Stimulated activated CD8-positive, alpha-beta memory T cell treated with anti-CD3 and anti-CD28 coated beads, Interleukin-7, amount 100 ng/mL, for 48 hours (primary cell): ENCODE results near the gene SUGCT.

Source experiments
- DNase-seq, 2 donors: peaks; one replicate each; pipeline ENCODE4 v3.0.0-alpha.2; 2020; ENCODE audit warnings: low read depth in 1 of 2; ENCODE audit errors: extremely low read depth in 1 of 2

SUGCT gene

GRCh38 chr7:40706829-40707228 lies 572.0 kb downstream of the SUGCT start:
- DNase-seq, result no peak

GRCh38 chr7:40709062-40709964 lies 574.5 kb downstream of the SUGCT start:
- no peak for DNase-seq

DNA sequence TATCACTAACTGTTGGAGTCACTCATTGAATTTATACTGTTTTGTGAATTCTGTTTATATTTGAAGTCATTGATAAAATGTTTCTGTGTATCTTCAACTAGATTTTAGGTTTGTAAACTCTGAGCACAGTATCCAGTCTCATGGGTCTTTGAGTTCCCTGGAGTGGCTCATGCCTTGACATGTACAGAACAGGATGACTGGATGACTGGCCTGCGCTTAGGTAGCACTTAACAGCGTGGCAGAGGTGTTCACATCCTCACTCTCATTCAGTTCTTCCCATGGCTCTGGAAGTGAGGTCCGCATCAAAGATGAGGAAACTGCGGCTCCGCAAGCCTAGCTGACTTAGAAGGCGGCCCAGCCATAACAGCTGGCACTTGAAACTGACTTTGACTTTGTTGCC lies 576.9 kb downstream of the SUGCT start:
- no peak for DNase-seq

- no peak for DNase-seq
Observed at GRCh38 chr7:40714363-40715052, 579.7 kb downstream of the SUGCT start.

- DNase-seq, result no peak
Observed at GRCh38 chr7:40715053-40715430, 580.2 kb downstream of the SUGCT start.

DNA sequence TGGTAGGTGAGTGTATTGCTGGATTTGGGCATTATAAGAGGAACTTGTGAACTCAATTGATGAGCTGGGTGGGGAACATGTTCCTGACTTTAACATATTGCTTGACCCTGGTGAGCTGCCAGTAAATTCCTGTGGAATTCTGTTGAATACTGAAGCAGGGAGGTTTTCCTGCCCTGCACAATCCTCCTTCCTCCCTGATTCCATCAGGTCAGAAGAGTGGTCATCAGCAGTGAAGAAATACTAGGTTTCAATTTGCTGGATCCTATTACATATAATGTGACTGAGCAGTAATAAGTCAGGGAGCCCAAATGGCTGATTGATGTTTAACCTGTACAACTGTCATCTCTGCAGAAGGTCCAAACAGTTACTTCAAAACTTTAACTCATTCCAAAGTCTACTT lies 581.2 kb downstream of the SUGCT start:
- no peak for DNase-seq

- DNase-seq, result no peak
Observed at GRCh38 chr7:40717242-40717641, 582.4 kb downstream of the SUGCT start.

- no peak for DNase-seq
Observed at GRCh38 chr7:40720416-40720815, 585.6 kb downstream of the SUGCT start.

DNA sequence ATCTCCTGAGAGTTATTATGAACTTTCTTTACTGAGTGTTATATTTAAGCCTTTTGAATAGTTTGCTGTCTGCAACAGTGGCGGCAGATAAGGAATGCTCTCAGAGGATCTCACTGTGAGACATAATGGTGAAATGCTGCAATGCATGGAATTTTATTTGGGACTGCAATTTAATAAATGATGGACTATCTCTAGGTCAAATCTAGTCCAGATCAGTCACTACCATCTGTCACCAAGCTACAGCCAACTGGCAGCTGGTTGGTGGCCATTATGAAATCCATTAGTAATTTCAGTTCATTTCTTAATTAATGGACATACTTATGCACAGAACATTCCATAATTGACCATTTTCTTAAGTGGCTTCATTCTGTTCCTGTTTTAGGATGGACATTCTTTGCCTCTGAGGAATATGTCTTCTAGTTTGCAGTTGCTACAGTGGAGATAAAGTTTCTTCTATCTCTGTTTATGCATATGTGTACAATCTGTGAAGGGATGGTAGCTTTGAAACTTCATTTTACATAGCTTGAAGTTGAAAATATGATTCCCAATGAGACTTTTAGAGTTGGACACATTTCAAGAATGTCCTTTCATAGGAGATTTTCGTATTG lies 586.6 kb downstream of the SUGCT start:
- no peak for DNase-seq

- no peak for DNase-seq
Observed at GRCh38 chr7:40722242-40722641, 587.4 kb downstream of the SUGCT start.

DNA sequence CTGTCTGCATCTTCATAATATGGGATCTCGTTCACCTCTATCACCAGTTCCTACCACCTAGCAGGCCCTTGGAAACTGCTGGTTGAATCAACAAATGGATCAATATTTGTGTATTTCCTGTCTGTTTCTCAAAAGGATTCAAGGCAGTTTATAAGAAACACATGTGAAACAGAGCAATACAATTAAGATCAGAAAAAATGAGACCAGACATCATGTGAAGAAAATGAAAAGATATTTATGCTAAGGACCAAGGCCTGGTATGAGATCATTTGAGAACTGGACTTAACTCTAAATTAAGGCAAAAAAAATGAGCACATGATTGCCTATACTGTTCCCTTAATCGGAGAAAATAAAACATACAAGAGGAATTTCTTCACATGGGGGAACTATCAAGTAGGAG lies 589.0 kb downstream of the SUGCT start:
- DNase-seq, result no peak

GRCh38 chr7:40726559-40726958 lies 591.8 kb downstream of the SUGCT start:
- DNase-seq, result no peak

DNA sequence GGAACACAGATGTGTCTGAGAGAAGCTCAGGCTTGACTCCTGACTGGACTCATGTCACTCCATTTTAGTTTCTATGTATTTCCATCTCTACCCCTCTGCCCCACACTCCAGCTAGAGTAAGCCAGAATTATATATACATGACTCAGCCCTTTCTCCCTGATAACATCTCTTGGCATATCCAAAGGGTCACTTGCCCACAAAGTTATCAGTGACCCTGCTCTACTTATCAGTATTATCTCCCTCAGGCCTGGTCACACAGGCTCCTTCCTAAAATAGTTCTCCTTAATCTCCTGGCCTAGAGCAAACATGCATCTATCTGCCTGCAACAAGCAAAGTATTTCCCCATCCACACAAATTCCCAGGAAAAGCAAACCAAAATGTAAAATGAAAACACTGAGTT lies 598.3 kb downstream of the SUGCT start:
- DNase-seq, result no peak

- no peak for DNase-seq
Observed at GRCh38 chr7:40733578-40733977, 598.8 kb downstream of the SUGCT start.

DNA sequence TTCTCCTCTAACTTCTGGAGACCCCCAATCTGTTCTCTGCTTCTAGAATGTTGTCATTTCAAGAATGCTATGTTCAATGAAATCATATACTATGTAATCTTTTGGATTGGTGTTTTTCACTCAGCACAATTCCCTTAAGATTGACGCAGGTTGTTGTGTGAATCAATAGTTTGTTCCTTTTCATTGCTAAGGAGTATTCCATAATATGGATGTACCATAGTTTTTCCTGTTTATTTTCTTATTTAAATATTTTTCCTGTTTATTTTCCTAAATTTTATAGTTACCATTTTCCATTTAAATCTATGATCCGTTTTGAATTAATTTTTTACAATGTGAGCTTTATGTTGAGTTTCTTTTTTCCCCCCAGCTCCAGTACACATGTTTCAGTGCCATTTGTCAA lies 604.5 kb downstream of the SUGCT start:
- no peak for DNase-seq

DNA sequence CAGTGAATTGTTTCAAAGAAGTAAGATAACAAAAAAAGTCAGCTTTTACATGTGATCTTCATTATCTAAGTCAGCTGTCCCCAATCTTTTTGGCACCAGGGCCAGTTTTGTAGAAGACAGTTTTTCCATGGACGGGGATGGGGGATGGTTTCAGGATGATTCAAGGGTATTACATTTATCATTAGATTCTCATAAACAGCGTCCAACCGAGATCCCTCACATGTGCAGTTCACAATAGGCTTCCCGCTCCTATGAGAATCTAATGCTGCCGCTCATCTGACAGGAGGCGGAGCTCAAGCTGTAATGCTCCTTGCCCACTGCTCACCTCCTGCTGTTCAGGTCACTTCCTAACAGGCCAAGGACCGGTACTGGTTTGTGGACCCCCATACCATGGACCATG lies 607.5 kb downstream of the SUGCT start:
- DNase-seq, result no peak

DNA sequence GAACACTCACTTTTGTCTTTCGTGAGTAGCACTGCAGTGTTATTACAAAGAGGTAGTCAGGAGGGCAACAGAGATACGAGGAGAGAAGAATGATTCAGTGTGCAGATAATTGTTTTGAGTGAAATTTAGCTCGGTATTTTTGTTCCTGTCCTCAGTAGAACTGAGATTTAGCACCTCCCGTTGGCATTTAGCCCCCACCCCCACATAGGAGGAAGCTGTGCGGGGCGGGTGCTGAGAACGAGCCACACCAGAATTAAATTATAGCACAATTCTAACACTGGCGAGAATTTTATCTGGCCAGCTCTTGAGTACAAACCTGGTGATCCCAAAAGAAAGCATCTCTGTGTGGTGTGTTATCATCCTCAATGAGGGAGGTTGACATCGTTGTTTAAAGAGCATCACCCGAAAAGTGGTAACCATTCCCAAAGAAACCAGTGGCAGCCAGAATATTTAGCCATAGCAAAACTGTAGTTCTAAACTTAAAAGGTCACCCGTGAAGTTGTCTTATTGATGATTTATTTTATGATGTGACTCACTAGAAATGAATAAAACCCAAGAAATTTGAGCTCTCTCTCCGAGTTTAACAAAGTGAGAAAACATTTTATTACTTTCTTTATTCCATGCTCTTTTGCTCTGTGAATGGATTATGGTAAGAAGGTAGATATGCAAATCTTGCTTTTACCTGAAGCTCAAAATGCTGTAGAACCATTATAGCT lies 612.2 kb downstream of the SUGCT start:
- no peak for DNase-seq

- no peak for DNase-seq
Observed at GRCh38 chr7:40747856-40748255, 613.1 kb downstream of the SUGCT start.

- DNase-seq, result no peak
Observed at GRCh38 chr7:40749877-40750276, 615.1 kb downstream of the SUGCT start.

DNA sequence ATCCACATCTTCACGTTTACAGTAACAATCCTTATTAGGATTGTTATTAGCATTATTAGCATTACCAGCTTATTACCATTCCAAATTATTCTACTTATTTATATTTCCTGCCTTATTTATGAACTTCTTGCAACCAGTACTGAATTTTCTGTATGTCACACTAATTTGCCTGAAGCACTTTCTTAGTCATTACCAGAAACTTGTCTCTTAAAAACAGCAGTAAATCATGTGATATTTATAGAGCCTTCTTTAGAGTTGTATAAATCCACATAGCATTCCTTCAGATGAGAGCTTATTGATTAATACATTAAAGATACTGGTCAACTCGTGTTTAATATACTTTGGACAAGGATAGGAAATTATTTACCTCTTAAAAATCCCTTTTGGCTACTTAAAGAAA lies 618.6 kb downstream of the SUGCT start:
- DNase-seq, result no peak

GRCh38 chr7:40755438-40755837 lies 620.6 kb downstream of the SUGCT start:
- DNase-seq, result no peak
